Measurements from ENCODE around the gene ATG16L2.
A peak's percentile ranks its signal among the peaks of the same experiment; 100 is the strongest.

Gene ATG16L2

GRCh38 chr11:72821221-72821919 lies 7.2 kb downstream of the ATG16L2 start:
- TF ChIP-seq ISL1 (CRISPR knock-in tag; IDR thresholded peaks at IDR 0.05) (no peak), TCF4 (CRISPR knock-in tag; IDR thresholded peaks at IDR 0.05; ENCODE audit: borderline replicate concordance) (no peak), TOX (CRISPR knock-in tag; IDR thresholded peaks at IDR 0.05; ENCODE audit: borderline replicate concordance) (no peak), RARB (CRISPR knock-in tag; IDR thresholded peaks at IDR 0.05) (no peak), TSHZ2 (CRISPR knock-in tag; IDR thresholded peaks at IDR 0.05) (no peak), BACH2 (CRISPR knock-in tag; IDR thresholded peaks at IDR 0.05; ENCODE audit: borderline replicate concordance) (no peak), SNAI2 (CRISPR knock-in tag; IDR thresholded peaks at IDR 0.05) (no peak), ZNF70 (CRISPR knock-in tag; IDR thresholded peaks at IDR 0.05) (no peak), ZFP30 (CRISPR knock-in tag; IDR thresholded peaks at IDR 0.05) (no peak), OSR1 (CRISPR knock-in tag; IDR thresholded peaks at IDR 0.05) (no peak)
- no peak for ATAC-seq

DNA sequence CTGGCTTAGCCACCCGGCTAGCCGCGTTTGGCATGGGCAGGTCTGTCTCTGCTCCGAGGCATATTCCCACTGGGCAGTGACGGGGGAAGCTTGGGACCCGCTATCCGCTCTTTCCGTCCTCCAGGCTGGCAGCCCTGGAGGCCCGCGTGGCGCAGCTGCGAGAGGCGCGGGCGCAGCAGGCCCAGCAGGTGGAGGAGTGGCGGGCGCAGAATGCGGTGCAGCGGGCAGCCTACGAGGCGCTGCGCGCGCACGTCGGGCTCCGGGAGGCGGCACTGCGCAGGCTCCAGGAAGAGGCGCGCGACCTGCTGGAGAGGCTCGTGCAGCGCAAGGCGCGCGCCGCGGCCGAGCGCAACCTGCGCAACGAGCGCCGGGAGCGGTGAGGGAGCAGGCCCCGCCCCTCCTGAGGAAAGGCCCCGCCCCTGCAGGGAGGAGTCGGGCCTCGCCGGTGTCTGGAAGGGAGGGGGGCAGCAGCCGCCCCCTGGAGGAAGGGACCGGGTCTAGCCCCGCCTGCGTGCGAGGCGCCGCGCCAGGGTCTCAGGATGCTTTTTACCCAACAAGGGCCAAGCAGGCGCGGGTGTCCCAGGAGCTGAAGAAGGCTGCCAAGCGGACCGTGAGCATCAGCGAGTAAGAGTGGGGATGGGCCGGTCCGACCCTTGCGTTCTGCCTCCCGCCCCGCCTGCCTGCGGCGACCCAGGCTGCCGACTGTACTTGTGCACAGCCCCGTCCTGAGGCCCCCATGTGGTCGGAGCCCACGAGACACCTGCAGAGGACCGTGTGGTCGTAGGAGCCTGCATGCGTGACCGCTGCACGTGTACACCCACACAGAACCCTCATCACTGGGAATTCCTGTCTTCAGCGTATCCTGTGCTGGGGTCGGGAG lies 7.9 kb downstream of the ATG16L2 start:
- peak; percentile 89 for ATAC-seq

DNA sequence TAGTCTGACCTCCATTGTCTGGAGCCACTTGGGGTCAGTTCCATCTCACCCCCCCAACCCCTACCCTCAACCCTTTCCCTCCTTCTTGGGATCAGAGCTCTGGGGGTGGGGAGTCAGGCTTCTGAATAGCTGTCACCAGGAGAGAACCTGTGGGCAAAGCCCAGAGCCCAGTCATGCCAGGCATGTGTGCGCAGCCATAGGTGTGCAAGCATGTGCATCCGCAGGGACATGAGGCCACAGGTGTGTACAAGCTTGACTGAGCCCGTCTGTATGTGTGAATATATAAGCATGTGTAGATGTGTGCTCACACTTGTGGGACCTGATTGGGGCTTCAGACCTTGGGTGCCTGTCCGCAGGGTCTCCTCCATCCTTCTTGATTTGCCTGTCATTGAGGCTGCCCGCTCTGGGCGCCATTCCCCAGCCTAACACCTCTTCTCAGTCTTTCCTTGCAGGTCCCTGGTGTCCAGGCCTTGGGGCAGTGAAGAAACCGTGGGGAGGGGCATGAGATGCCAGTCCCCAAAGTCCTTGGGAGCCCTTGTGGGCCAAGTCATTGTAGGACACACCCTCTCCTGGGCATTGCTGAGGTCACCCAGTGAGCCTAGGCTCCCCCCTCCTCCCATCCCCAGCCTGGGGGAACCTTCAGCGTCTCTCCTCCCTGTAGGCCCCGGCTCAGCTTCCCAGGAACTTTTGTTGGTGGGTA lies 9.0 kb downstream of the ATG16L2 start:
- no peak for ATAC-seq
- TF ChIP-seq TSHZ2 (CRISPR knock-in tag; IDR thresholded peaks at IDR 0.05) (no peak), ESRRG (CRISPR knock-in tag; IDR thresholded peaks at IDR 0.05) (no peak), BACH2 (CRISPR knock-in tag; IDR thresholded peaks at IDR 0.05; ENCODE audit: borderline replicate concordance) (no peak), ZNF8 (CRISPR knock-in tag; IDR thresholded peaks at IDR 0.05) (no peak), ZNF565 (CRISPR knock-in tag; conservative IDR thresholded peaks at IDR 0.05; ENCODE audit: low read depth) (no peak), ISL1 (CRISPR knock-in tag; IDR thresholded peaks at IDR 0.05) (no peak), POU6F1 (CRISPR knock-in tag; IDR thresholded peaks at IDR 0.05; ENCODE audit: borderline replicate concordance, low read depth) (no peak), ZFP3 (CRISPR knock-in tag; IDR thresholded peaks at IDR 0.05) (no peak), RARB (CRISPR knock-in tag; IDR thresholded peaks at IDR 0.05) (no peak), TOX (CRISPR knock-in tag; IDR thresholded peaks at IDR 0.05; ENCODE audit: borderline replicate concordance) (no peak), SNAI2 (CRISPR knock-in tag; IDR thresholded peaks at IDR 0.05) (no peak), OSR1 (CRISPR knock-in tag; IDR thresholded peaks at IDR 0.05) (no peak), ZC3H10 (CRISPR knock-in tag; IDR thresholded peaks at IDR 0.05) (no peak), ZNF70 (CRISPR knock-in tag; IDR thresholded peaks at IDR 0.05) (no peak)
- TF ChIP-seq, protein P1, sequence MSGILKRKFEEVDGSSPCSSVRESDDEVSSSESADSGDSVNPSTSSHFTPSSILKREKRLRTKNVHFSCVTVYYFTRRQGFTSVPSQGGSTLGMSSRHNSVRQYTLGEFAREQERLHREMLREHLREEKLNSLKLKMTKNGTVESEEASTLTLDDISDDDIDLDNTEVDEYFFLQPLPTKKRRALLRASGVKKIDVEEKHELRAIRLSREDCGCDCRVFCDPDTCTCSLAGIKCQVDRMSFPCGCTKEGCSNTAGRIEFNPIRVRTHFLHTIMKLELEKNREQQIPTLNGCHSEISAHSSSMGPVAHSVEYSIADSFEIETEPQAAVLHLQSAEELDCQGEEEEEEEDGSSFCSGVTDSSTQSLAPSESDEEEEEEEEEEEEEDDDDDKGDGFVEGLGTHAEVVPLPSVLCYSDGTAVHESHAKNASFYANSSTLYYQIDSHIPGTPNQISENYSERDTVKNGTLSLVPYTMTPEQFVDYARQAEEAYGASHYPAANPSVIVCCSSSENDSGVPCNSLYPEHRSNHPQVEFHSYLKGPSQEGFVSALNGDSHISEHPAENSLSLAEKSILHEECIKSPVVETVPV (CRISPR knock-in tag; IDR thresholded peaks at IDR 0.05) = no peak
- TF ChIP-seq, protein P2, sequence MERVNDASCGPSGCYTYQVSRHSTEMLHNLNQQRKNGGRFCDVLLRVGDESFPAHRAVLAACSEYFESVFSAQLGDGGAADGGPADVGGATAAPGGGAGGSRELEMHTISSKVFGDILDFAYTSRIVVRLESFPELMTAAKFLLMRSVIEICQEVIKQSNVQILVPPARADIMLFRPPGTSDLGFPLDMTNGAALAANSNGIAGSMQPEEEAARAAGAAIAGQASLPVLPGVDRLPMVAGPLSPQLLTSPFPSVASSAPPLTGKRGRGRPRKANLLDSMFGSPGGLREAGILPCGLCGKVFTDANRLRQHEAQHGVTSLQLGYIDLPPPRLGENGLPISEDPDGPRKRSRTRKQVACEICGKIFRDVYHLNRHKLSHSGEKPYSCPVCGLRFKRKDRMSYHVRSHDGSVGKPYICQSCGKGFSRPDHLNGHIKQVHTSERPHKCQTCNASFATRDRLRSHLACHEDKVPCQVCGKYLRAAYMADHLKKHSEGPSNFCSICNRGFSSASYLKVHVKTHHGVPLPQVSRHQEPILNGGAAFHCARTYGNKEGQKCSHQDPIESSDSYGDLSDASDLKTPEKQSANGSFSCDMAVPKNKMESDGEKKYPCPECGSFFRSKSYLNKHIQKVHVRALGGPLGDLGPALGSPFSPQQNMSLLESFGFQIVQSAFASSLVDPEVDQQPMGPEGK (CRISPR knock-in tag; IDR thresholded peaks at IDR 0.05; ENCODE audit: borderline replicate concordance) = no peak

More for the DNA sequence above, 7.9 kb downstream of the ATG16L2 start:
- TF ChIP-seq ZNF8 (CRISPR knock-in tag; IDR thresholded peaks at IDR 0.05) (no peak), GLIS3 (CRISPR knock-in tag; IDR thresholded peaks at IDR 0.05) (0 out of 2 replicates have a peak, but pooled peaks have one; percentile 46), ZFP3 (CRISPR knock-in tag; IDR thresholded peaks at IDR 0.05) (0 out of 2 replicates have a peak, but pooled peaks have one; percentile 42)
- TF ChIP-seq, protein P2 (CRISPR knock-in tag; IDR thresholded peaks at IDR 0.05; ENCODE audit: borderline replicate concordance) = peak; percentile 91; the same call in 1 of the 2 replicates
